ENCODE data around the gene PRKCB.

The PRKCB gene

DNA sequence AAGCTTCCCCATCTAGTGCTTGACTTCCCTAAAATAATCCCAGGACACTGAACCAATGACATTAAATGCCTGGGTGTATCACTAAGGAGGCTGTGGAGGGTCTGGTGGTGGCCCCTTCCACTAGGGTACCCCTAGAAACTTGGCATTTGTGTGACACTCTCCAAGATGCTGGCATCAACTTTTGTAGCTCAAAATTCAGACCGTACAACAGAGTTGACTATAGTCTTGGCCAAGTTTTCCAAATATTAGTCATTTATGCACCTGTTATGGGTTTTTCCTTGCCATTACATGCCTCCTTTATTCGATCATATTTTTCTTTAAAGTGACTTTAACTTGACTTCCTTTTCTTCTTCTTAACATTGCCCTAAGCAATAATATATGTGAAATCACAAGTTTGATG, 295.5 kb downstream of the PRKCB start:
- H3K4me3 Mint-ChIP-seq = no peak overlapping the region
- DNase-seq (ENCODE audit: low spot score in 2 of 2) (no peak), ATAC-seq (ENCODE audit: low read depth) (no peak)
- no peak overlapping the region for H3K27ac Mint-ChIP-seq
- H3K9me3 Mint-ChIP-seq = no peaks in the 10 kb centered on the region
- H3K27me3 Mint-ChIP-seq = no peaks in the 10 kb centered on the region
- H3K36me3 Mint-ChIP-seq = peaks cover 27% of the 10 kb centered on the region
- H3K4me1 Mint-ChIP-seq = peaks cover 7% of the 10 kb centered on the region

DNA sequence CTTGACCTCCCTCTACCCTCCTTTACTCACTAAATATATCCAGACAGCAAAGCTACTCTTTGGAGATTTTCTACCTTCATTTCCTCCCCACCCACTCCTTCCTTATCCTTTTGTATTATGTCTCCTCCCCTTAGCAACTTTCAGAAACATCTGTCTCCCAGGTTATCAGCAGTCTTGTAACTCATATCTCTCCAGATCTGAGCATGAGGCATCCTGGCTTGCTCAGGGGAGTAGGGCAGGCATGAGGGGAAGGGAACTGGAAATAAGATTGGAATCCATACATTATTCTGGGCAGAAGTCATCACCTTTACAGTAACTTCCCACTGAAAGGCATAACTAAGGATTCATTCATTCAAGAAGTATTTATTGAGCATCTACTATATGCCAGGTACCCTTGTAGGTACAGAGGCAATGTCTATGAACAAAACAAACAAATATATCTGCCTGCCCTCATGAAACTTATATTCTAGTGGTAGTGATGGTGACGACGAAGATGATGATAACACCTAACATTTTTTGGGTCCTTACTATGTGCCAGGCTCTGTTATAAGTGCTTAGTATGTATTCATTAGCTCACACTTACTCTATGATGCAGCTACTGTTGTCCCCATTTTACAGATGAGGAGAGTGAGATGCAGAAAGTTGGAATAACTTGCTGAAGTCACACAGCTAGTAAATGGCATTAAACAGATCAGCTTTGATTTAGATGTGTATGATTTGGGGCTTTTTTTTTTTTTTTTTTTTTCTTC, 296.4 kb downstream of the PRKCB start:
- Mint-ChIP-seq H3K27me3 (no peaks in the 10 kb centered on the region), H3K4me1 (peaks cover 7% of the 10 kb centered on the region), H3K36me3 (peaks cover 28% of the 10 kb centered on the region), H3K9me3 (no peaks in the 10 kb centered on the region), H3K27ac (no peak overlapping the region), H3K4me3 (no peak overlapping the region)
- DNase-seq (ENCODE audit: low spot score in 2 of 2) (no peak), ATAC-seq (ENCODE audit: low read depth) (no peak)

DNA sequence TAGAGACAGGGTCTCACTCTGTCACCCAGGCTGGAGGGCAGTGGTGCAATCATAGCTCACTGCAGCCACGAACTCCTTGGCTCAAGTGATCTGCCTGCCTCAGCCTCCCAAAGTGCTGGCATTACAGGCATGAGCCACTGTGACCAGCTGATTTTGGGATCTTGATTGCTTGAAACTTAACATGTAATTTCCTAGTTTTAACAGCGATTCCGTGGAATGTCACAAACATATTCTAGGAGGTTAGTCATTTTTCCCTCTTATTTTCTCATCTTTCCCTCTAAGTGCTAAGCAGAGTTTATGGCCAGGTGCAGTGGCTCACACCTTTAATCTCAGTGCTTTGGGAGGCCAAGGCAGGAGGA, 297.0 kb downstream of the PRKCB start:
- no peak for DNase-seq (ENCODE audit: low spot score in 2 of 2)
- no peaks in the 10 kb centered on the region for H3K27me3 Mint-ChIP-seq
- no peak overlapping the region for H3K27ac Mint-ChIP-seq
- peaks cover 27% of the 10 kb centered on the region for H3K36me3 Mint-ChIP-seq
- H3K4me3 Mint-ChIP-seq = no peak overlapping the region
- no peak for ATAC-seq (ENCODE audit: low read depth)
- no peaks in the 10 kb centered on the region for H3K9me3 Mint-ChIP-seq
- peaks cover 7% of the 10 kb centered on the region for H3K4me1 Mint-ChIP-seq

DNA sequence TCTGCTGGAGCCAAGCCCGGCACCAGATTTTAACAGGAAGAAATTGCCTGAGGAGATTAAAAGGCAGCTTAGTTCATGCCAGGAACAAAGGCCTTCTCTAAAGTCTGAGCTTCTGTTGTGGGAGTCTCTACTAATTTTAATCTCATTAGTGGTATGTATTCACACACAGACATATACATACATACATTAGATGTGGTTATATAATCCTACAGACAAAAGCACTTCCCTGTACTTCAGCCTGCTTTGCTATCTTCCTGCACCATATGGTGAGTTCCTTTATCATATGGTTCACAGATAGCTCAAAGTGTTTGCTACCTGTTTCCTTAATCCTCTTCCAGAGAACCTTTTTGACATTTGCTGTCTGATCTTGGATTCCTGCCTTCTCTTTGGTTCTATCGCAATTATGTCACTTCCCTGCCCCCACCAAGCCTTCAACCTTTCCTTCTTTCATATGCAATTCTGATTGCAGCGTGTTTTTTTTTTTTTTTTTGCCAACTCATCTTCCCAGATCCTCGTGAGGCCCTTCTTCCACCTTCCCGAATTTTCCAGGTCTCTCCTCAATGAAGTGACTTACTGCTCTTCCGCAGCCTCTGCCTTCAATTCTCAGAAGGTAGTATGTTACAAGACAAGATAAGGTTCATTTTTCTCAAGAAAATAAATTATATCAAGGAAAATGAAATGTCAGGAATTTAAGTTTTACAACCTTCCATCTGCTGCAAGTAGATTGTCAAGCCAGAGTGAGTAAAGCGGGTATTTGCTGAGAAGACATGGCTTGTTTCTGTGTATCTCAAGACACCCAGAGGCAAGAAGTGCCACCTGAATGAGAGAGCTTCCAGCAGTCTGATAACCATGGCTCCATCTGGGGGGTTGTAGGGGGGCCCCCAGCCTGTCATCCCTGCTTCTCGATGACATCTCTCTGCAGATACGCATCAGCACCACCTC, 300.1 kb downstream of the PRKCB start:
- H3K36me3 Mint-ChIP-seq = peaks cover 33% of the 10 kb centered on the region

DNA sequence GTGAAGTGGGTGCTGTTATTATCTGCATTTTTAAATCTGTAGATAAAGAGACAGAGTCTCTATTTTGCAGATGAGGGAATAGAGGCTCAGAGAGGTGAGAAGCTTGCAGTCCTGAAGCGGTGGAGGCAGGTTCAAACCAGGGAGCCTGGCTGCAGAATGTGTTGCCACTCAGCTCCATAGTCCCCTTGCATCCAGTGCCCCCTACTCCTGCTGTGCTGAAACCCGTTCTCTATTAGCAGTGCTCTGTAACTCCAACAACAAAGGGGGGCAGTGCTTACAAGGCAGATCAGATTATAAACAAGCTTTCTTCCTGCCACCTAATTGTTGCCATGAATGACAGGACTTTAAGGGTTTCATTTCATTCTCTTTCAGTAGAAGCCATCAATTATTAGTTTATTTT, 302.2 kb downstream of the PRKCB start:
- ATAC-seq (ENCODE audit: low read depth) (no peak), DNase-seq (ENCODE audit: low spot score in 2 of 2) (no peak)
- Mint-ChIP-seq H3K9me3 (no peaks in the 10 kb centered on the region), H3K27me3 (no peaks in the 10 kb centered on the region), H3K36me3 (peaks cover 34% of the 10 kb centered on the region), H3K4me3 (no peak overlapping the region), H3K4me1 (peaks cover 7% of the 10 kb centered on the region), H3K27ac (no peak overlapping the region)

More for the DNA sequence above, 300.1 kb downstream of the PRKCB start:
- Mint-ChIP-seq H3K27ac (peak overlapping the region; percentile 70), H3K4me1 (peaks cover 7% of the 10 kb centered on the region), H3K4me3 (no peak overlapping the region), H3K27me3 (no peaks in the 10 kb centered on the region), H3K9me3 (no peaks in the 10 kb centered on the region)
- no peak for DNase-seq (ENCODE audit: low spot score in 2 of 2)
- no peak for ATAC-seq (ENCODE audit: low read depth)

DNA sequence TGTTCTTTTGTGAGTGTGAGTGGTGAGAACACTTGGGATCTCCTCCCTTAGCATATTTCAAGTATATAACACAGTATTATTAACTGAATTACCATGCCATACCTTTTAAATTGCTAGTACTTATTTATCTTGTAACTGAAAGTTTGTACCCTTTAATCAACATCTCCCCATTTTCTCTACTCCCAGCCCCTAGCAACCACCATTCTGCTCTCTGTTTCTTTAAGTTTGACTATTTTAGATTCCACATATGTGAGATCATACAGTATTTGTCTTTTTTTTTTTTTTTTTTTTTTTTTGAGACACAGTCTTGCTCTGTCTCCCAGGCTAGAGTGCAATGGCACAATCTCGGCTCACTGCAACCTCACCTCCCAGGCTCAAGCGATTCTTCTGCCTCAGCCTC, 302.8 kb downstream of the PRKCB start:
- DNase-seq (ENCODE audit: low spot score in 2 of 2) (no peak), ATAC-seq (ENCODE audit: low read depth) (no peak)
- Mint-ChIP-seq H3K9me3 (no peaks in the 10 kb centered on the region), H3K36me3 (peaks cover 30% of the 10 kb centered on the region), H3K27ac (no peak overlapping the region), H3K4me1 (peaks cover 5% of the 10 kb centered on the region), H3K4me3 (no peak overlapping the region), H3K27me3 (no peaks in the 10 kb centered on the region)

DNA sequence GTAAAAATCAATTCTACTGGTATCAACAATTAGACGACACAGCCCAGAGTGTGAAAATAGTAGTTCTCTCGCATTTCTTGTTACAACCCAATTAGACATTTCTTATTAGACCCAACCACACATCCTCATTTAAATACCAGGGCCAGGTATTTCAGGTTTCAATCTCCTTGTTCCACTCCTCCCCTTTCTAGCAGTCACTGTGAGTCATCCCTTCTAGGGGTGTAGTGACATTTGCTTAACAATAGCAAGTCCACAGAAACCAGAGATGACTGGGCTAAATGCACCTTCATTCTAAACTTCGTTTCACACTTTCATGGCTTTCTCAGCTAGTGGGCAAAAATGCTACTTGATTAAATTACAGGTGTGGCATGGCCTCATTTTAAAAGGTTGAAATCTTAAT, 303.5 kb downstream of the PRKCB start:
- peaks cover 6% of the 10 kb centered on the region for H3K4me1 Mint-ChIP-seq
- DNase-seq (ENCODE audit: low spot score in 2 of 2) (no peak), ATAC-seq (ENCODE audit: low read depth) (no peak)
- H3K27ac Mint-ChIP-seq = no peak overlapping the region
- peaks cover 30% of the 10 kb centered on the region for H3K36me3 Mint-ChIP-seq
- H3K4me3 Mint-ChIP-seq = no peak overlapping the region
- H3K9me3 Mint-ChIP-seq = no peaks in the 10 kb centered on the region
- no peaks in the 10 kb centered on the region for H3K27me3 Mint-ChIP-seq

DNA sequence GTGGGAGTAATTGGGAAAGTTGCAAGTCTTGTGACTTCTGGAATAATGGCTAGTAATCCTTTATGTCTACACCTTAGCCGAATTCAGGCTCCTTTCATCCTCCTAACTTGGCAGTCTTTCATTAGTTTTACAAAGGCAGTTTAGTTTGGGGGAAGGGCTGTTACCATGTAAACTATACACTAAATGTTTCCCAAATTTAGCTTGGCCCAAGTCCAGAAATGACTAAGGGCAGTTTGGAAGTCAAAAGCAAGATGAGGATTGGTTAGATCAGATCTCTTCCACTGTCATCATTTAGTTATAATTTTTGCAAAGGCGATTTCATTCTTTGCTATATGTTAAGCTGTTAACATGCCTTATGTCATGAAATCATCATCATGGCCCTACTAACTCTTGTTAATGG, 304.9 kb downstream of the PRKCB start:
- ATAC-seq (ENCODE audit: low read depth) (no peak), DNase-seq (ENCODE audit: low spot score in 2 of 2) (no peak)
- Mint-ChIP-seq H3K9me3 (no peaks in the 10 kb centered on the region), H3K27me3 (no peaks in the 10 kb centered on the region), H3K36me3 (peaks cover 40% of the 10 kb centered on the region), H3K4me1 (peaks cover 11% of the 10 kb centered on the region), H3K27ac (no peak overlapping the region), H3K4me3 (no peak overlapping the region)

DNA sequence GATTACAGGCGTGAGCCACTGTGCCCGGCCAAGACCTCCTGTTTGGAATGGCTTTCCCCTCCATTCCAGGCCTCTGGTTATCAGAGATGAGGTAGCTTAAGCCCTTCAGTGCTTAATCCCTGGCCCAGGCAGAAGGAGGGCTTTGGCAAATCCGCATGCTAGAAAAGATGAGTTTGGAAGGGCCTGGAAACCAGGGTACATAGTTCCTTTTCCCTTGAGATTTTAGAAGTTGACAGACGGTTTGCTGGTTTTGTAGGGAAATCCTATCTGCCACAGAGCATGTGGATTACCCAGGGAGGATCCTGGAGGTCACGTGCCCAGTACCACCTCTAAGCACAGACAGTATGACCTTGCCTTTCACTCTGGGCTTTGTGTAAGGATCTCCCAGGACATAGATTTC, 305.7 kb downstream of the PRKCB start:
- H3K27me3 Mint-ChIP-seq = no peaks in the 10 kb centered on the region
- no peak overlapping the region for H3K27ac Mint-ChIP-seq
- no peak overlapping the region for H3K4me3 Mint-ChIP-seq
- peaks cover 10% of the 10 kb centered on the region for H3K4me1 Mint-ChIP-seq
- H3K9me3 Mint-ChIP-seq = no peaks in the 10 kb centered on the region
- peaks cover 38% of the 10 kb centered on the region for H3K36me3 Mint-ChIP-seq
- DNase-seq (ENCODE audit: low spot score in 2 of 2) (no peak), ATAC-seq (ENCODE audit: low read depth) (no peak)

DNA sequence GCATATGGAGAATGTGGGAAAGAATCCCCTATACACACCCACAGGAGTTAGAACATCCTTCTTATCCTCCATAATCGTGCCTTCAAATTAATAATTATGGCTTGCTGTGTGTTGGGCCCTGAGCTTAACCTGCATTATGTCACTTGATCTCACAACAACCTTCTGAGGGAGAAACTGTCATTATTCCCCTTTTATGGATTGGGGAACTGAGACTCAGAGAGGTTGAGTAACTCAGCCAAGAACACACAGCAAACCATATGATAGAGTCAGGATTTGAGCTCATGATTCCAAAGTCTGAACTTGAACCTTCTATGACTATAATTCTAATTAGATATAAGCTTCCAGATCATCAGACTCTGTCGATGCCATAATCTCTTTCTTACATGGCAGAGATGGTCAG, 306.1 kb downstream of the PRKCB start:
- Mint-ChIP-seq H3K4me1 (peaks cover 10% of the 10 kb centered on the region), H3K36me3 (peaks cover 37% of the 10 kb centered on the region), H3K27me3 (no peaks in the 10 kb centered on the region), H3K4me3 (no peak overlapping the region), H3K27ac (no peak overlapping the region), H3K9me3 (no peaks in the 10 kb centered on the region)
- DNase-seq (ENCODE audit: low spot score in 2 of 2) (no peak), ATAC-seq (ENCODE audit: low read depth) (no peak)

DNA sequence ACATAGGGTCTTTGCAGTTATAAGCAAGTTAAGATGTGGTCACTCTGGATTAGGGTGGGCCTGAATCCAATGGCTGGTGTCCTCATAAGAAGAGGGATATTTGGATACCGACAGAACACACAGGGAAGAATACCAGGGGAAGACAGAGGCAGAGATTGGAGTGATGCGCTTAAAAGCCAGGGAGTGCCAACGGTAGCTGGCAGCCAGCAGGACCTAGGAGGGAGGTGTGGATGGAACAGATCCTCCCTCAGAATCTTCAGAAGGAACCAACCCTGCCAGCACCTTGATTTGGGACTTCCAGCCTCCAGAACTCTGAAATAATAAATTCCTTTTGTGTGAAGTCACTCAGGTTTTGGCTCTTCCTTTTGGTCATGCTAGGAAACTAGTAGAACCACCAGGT, 310.1 kb downstream of the PRKCB start:
- no peaks in the 10 kb centered on the region for H3K9me3 Mint-ChIP-seq
- ATAC-seq (ENCODE audit: low read depth) (no peak), DNase-seq (ENCODE audit: low spot score in 2 of 2) (no peak)
- no peaks in the 10 kb centered on the region for H3K27me3 Mint-ChIP-seq
- H3K4me1 Mint-ChIP-seq = peaks cover 22% of the 10 kb centered on the region
- H3K27ac Mint-ChIP-seq = no peak overlapping the region
- no peak overlapping the region for H3K4me3 Mint-ChIP-seq
- peaks cover 36% of the 10 kb centered on the region for H3K36me3 Mint-ChIP-seq

DNA sequence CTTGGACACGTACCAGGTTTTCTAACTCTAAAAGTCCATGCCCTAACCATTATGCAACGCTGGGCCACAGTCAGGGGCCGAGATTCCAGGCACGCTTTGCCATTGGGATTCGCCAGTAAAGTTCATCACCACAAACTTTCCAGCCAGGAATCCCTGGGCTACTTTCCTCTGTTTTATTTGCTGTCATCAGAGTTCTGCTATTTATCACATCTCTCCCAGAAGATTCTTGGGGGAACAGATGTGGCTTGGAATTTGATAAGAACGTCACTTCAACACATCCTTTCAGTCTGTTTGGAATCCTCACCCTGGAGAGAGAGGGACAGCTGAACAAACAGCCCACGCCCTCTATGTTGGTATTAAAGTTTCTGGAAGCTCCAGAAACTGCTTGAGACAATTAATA, 310.7 kb downstream of the PRKCB start:
- H3K4me1 Mint-ChIP-seq = peaks cover 26% of the 10 kb centered on the region
- no peaks in the 10 kb centered on the region for H3K9me3 Mint-ChIP-seq
- ATAC-seq (ENCODE audit: low read depth) (no peak), DNase-seq (ENCODE audit: low spot score in 2 of 2) (no peak)
- peaks cover 39% of the 10 kb centered on the region for H3K36me3 Mint-ChIP-seq
- no peak overlapping the region for H3K4me3 Mint-ChIP-seq
- no peak overlapping the region for H3K27ac Mint-ChIP-seq
- H3K27me3 Mint-ChIP-seq = no peaks in the 10 kb centered on the region

DNA sequence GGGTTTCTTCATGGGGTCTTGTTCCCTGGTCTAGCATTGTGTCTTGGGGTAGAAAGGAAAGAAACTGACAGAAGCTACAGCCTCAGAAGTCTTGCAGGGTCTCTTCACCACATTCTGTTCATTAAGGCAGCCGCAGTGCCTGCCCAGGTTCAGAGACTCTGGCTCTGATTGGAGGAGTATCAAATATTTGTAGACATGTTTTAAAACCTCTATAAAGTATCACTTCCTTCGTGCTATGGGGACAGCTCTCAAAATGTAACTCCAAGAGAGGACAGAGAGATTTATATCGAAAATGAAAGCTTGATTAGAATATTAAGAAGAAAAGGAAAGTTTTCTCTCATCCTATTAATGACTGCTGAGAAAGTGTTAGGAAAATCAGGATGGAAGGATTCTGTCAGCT, 313.3 kb downstream of the PRKCB start:
- peaks cover 29% of the 10 kb centered on the region for H3K4me1 Mint-ChIP-seq

DNA sequence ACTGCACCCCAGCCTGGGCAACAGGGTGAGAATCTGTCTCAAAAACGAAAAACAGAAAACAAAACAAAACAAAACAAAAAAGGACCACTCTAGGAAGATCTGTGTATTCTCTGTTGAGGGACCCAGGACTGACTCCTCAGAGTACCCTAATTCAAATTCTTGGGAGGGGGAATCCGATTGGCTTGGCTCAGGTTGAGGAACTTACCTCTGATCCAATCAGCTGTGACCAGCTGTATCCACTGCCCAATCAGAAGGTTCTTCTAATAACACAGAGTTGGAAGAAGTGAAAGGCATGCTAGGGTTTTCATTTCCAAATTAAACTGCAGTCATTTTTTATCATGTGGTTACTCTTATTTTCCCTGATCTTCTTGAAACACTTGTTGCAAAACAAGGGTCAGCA, 314.5 kb downstream of the PRKCB start:
- H3K36me3 Mint-ChIP-seq = peaks cover 37% of the 10 kb centered on the region
- H3K9me3 Mint-ChIP-seq = no peaks in the 10 kb centered on the region
- no peak overlapping the region for H3K27ac Mint-ChIP-seq
- ATAC-seq (ENCODE audit: low read depth) (no peak), DNase-seq (ENCODE audit: low spot score in 2 of 2) (no peak)
- H3K27me3 Mint-ChIP-seq = no peaks in the 10 kb centered on the region
- no peak overlapping the region for H3K4me3 Mint-ChIP-seq
- peaks cover 28% of the 10 kb centered on the region for H3K4me1 Mint-ChIP-seq

More for the DNA sequence above, 313.3 kb downstream of the PRKCB start:
- Mint-ChIP-seq H3K27ac (peak overlapping the region; percentile 82), H3K36me3 (peaks cover 35% of the 10 kb centered on the region), H3K4me3 (no peak overlapping the region), H3K27me3 (no peaks in the 10 kb centered on the region), H3K9me3 (no peaks in the 10 kb centered on the region)
- DNase-seq (ENCODE audit: low spot score in 2 of 2) (no peak), ATAC-seq (ENCODE audit: low read depth) (peak; percentile 35)

Measured in memory B cell (primary cell).